ENCODE measurements around the gene LSAMP.

Gene LSAMP

DNA sequence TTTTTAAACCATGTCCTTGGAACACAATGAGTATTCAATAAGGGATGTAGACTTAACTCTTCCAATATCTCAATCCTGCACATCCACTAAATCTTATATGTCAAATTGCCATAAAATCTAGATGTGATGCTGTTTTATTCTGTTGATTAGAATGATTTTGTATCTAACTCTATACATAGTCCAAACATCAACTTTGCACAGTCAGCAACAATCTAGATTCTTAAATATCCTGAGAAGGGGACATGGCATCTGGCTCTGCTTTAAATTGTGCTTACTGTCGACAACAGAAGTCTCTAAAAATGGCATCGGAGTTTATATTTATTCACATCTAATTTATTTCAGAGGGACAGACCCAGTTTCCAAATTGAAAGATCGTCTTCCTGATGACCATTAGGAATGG lies 545.8 kb downstream of the LSAMP start:
- no peaks in the 10 kb centered on the region for H3K9me3 ChIP-seq
- H3K4me1 ChIP-seq (ENCODE audit: control insufficient read depth in 1 of 2, insufficient read depth in 1 of 2, low read depth in 1 of 2, low read length in 1 of 2) = no peaks in the 10 kb centered on the region
- no peaks in the 10 kb centered on the region for H3K27me3 ChIP-seq
- no peak overlapping the region for H3K4me3 ChIP-seq (ENCODE audit: low read depth in 1 of 2, low read length in 1 of 2)
- H3K27ac ChIP-seq = no peak overlapping the region
- H3K36me3 ChIP-seq = no peaks in the 10 kb centered on the region
- TF ChIP-seq, protein P1, sequence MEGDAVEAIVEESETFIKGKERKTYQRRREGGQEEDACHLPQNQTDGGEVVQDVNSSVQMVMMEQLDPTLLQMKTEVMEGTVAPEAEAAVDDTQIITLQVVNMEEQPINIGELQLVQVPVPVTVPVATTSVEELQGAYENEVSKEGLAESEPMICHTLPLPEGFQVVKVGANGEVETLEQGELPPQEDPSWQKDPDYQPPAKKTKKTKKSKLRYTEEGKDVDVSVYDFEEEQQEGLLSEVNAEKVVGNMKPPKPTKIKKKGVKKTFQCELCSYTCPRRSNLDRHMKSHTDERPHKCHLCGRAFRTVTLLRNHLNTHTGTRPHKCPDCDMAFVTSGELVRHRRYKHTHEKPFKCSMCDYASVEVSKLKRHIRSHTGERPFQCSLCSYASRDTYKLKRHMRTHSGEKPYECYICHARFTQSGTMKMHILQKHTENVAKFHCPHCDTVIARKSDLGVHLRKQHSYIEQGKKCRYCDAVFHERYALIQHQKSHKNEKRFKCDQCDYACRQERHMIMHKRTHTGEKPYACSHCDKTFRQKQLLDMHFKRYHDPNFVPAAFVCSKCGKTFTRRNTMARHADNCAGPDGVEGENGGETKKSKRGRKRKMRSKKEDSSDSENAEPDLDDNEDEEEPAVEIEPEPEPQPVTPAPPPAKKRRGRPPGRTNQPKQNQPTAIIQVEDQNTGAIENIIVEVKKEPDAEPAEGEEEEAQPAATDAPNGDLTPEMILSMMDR (IDR thresholded peaks at IDR 0.05) = no peak

DNA sequence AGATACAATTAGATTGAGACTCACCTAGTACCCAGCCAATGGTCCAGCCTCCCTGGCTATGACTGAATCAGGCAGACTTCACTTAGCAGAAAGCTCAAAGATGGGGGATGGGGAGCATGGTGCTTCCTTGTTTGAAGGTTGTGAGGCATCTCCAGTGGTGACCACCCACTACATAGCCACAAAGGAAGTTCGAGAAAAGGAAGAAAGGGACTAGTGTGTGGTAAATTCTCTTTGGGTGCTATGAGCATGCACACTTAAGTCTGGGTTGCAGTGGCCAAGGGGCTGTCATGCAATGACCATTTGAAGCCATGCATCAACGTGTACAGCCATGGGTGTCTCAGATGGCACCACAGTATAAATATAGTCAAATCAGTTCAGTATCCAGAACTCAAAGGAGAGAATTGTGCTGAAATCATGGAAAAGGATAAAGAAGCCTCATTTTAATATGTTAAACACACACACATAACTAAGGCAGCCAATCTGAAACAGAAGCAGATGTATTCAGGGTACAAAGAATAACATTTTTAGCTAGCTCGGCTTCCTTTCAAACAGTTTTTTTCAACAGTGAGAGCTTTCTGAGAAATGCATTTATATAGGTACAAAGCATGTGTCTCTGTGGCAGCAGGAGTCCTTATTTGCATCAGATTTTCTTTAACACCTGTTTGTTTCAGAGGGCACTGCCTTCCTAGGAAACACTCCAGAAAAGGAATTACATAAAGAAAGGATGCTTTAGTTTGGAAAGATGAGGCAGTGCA lies 546.5 kb downstream of the LSAMP start:
- Histone ChIP-seq H3K36me3 (no peaks in the 10 kb centered on the region), H3K27me3 (no peaks in the 10 kb centered on the region), H3K9me3 (no peaks in the 10 kb centered on the region), H3K4me1 (ENCODE audit: control insufficient read depth in 1 of 2, insufficient read depth in 1 of 2, low read depth in 1 of 2, low read length in 1 of 2) (no peaks in the 10 kb centered on the region), H3K27ac (no peak overlapping the region), H3K4me3 (ENCODE audit: low read depth in 1 of 2, low read length in 1 of 2) (no peak overlapping the region)
- TF ChIP-seq, protein P1 (IDR thresholded peaks at IDR 0.05) = no peak

DNA sequence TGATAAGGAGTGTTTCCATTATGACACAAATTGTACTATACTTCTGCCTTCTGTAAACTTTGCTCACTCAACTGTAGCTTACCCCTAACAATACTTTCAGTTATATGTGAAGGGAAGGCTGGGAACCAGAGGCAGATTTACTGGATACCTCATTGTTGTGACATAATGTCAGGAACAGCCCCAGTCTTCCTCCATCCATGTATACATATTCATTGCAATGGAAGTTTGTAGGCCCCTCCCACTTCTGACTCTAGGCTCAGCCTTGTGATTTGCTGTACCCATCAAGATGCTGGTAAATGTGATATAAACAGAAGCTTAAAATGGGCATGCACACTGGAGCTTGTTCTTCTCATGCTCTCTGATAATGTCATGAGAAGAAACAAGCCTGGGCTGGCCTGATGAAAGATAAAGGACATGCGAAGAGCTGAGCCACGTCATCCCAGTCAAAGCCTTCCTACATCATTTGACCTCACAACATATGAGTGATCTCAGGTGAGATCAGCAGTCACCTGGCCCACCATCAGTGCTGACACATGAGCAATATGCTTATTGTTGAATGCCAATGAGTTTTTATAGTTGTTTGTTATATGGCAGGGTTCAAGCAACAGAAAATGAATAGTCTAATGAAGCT lies 554.2 kb downstream of the LSAMP start:
- no peaks in the 10 kb centered on the region for H3K9me3 ChIP-seq
- H3K36me3 ChIP-seq = no peaks in the 10 kb centered on the region
- no peaks in the 10 kb centered on the region for H3K27me3 ChIP-seq
- no peak overlapping the region for H3K27ac ChIP-seq
- no peaks in the 10 kb centered on the region for H3K4me1 ChIP-seq (ENCODE audit: control insufficient read depth in 1 of 2, insufficient read depth in 1 of 2, low read depth in 1 of 2, low read length in 1 of 2)
- no peak overlapping the region for H3K4me3 ChIP-seq (ENCODE audit: low read depth in 1 of 2, low read length in 1 of 2)
- TF ChIP-seq, protein P1 (IDR thresholded peaks at IDR 0.05) = no peak

DNA sequence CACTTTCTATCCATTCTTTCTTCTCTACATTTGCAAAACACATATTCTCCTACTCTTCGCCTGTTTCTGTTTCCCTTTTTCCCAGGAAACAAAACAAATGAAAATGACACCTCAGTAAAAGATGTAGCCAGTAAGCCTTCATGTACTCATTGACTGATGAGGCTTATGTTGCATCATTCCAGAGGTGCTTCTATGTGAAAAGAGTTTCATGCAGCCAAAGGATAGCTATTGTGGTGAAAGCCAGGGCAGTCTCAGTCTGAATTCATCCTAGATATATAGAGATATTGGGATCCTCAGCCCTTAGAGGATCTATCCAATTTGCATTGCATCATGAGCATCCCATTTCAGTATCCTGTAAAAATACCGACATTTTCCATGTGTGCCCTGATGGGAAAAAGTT lies 554.7 kb downstream of the LSAMP start:
- TF ChIP-seq, protein P1 (IDR thresholded peaks at IDR 0.05) = no peak
- Histone ChIP-seq H3K4me3 (ENCODE audit: low read depth in 1 of 2, low read length in 1 of 2) (no peak overlapping the region), H3K27me3 (no peaks in the 10 kb centered on the region), H3K4me1 (ENCODE audit: control insufficient read depth in 1 of 2, insufficient read depth in 1 of 2, low read depth in 1 of 2, low read length in 1 of 2) (no peaks in the 10 kb centered on the region), H3K27ac (no peak overlapping the region), H3K36me3 (no peaks in the 10 kb centered on the region), H3K9me3 (no peaks in the 10 kb centered on the region)

GRCh38 chr3:115885621-115886020 lies 559.7 kb downstream of the LSAMP start:
- Histone ChIP-seq H3K4me1 (ENCODE audit: control insufficient read depth in 1 of 2, insufficient read depth in 1 of 2, low read depth in 1 of 2, low read length in 1 of 2) (no peaks in the 10 kb centered on the region), H3K27ac (no peak overlapping the region), H3K9me3 (no peaks in the 10 kb centered on the region), H3K36me3 (no peaks in the 10 kb centered on the region), H3K27me3 (no peaks in the 10 kb centered on the region), H3K4me3 (ENCODE audit: low read depth in 1 of 2, low read length in 1 of 2) (no peak overlapping the region)
- TF ChIP-seq, protein P1 (IDR thresholded peaks at IDR 0.05) = no peak
